SK-N-MC (cell line): ENCODE results near the gene CRTC1.

Experiments
- EZH2 ChIP-seq: fragments of 200-600 bp; sonication (generic); IDR thresholded peaks from one replicate; pipeline ENCODE4 v1.6.1; 2017; ENCODE audit warnings: antibody characterized with exemption
- FOXP2 ChIP-seq: optimal IDR thresholded peaks from 2 replicates; pipeline ENCODE3; 2011; ENCODE audit warnings: mild to moderate bottlenecking, moderate library complexity; ENCODE audit not compliant: insufficient read depth; ENCODE audit errors: extremely low read length, control extremely low read depth
- POLR2AphosphoS5 ChIP-seq: IDR thresholded peaks from 2 replicates; pipeline ENCODE4 v1.6.1; 2012; ENCODE audit warnings: mild to moderate bottlenecking, low read depth, low read length, borderline replicate concordance

DNA sequence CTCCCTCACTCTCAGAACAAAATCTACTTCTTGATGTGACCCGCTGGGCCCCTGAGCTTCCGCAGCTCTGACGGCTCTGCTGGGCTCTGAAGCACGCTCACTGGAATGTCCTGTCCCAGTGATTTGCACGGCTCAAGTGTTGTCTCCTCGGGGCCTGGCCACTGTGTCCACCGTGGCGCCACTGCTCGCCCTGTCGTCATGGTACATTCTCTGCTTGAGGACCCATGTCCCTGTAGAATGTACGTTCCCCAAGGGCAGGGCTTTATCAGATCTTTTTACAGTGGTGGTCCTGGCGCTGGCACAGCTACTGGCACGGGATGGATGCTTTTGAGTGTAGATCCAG lies 34.5 kb upstream of the CRTC1 start:
- TF ChIP-seq EZH2 (no peak), POLR2AphosphoS5 (no peak), FOXP2 (no peak)
